Stomach (tissue), 9 donors: ENCODE measurements around the gene SH3BP4. TPM values are rescaled to one million over a fixed set of nuclear protein-coding genes. Genes with fewer than 3 reads are reported as not detected.

Experiments used
- DNase-seq, 2 donors: peaks; one replicate each; pipeline versions ENCODE4 v3.0.0 to v3.0.0-alpha.2; 2013 to 2019
- H3K27ac ChIP-seq, 5 donors: fragments of 200-600 bp in 4 of 5; sonication (generic) in 4 of 5; one replicate each; pipeline ENCODE4 v1.5.1; 2013 to 2019; ENCODE audit warnings: mild to moderate bottlenecking in 1 of 5, moderate library complexity in 1 of 5
- H3K27me3 ChIP-seq, 3 donors: fragments of 200-600 bp; sonication (generic); one replicate each; pipeline ENCODE4 v1.5.1; 2017 to 2019; ENCODE audit warnings: mixed run types in 1 of 3
- H3K36me3 ChIP-seq, 4 donors: fragments of 200-600 bp; sonication (generic); 1 replicate in 3 of 4; 2 replicates in 1 of 4; pipeline ENCODE4 v1.5.1; 2016 to 2019
- H3K4me1 ChIP-seq, 4 donors: fragments of 200-600 bp; sonication (generic); one replicate each; pipeline ENCODE4 v1.5.1; 2016 to 2019
- H3K4me3 ChIP-seq, 4 donors: fragments of 200-600 bp; sonication (generic) in 3 of 4; one replicate each; pipeline ENCODE4 v1.5.1; 2016 to 2019; ENCODE audit warnings: mild to moderate bottlenecking in 1 of 4
- H3K9me3 ChIP-seq, 4 donors: fragments of 200-600 bp; sonication (generic); one replicate each; pipeline ENCODE4 v1.5.1; 2016 to 2019
- EP300 ChIP-seq: sonication (generic); formaldehyde crosslinking; IDR thresholded peaks from one replicate; pipeline ENCODE4 v1.6.1; 2017; ENCODE audit warnings: antibody characterized with exemption
- POLR2A ChIP-seq, 4 donors: fragments of 450-650 bp; IDR thresholded peaks; one replicate each; pipeline ENCODE4 v1.6.1; 2016; ENCODE audit warnings: antibody characterized with exemption in 4 of 4, control low read depth in 2 of 4, mild to moderate bottlenecking in 1 of 4, moderate library complexity in 1 of 4
- POLR2AphosphoS5 ChIP-seq, 3 donors: sonication (generic); formaldehyde crosslinking; IDR thresholded peaks; one replicate each; pipeline ENCODE4 v1.6.1; 2016; ENCODE audit warnings: antibody characterized with exemption in 3 of 3
- WGBS, 5 donors: extraction: QIAGEN DNeasy Blood & Tissue Kit in 3 of 5; methylation state at CpG; one replicate each; pipeline versions ENCODE4 v1.1.5 to v1.1.7; 2013 to 2018; 5-methylcytosine and 5-hydroxymethylcytosine counted together
- intact Hi-C: fragments of 100-400 bp; cut with DNase I; formaldehyde crosslinking; loops from one replicate; pipeline ENCODE4 v1.15.1; 2023; ENCODE audit warnings: low total_unique reads
- polyA plus RNA-seq, 3 donors: library from polyadenylated mRNA; stranded (reverse); fragments of 200-250 nt; gene quantifications; one replicate each; pipeline ENCODE4 v1.2.3, GENCODE V29; 2013
- total RNA-seq, 5 donors: library from RNA; depleted of rRNA; stranded (reverse); fragments of >200 nt; gene quantifications; one replicate each; pipeline versions ENCODE4 v1.1.0 to v1.2.3, GENCODE V29; 2014 to 2016
- TF ChIP-seq, protein P1 (sequence below), 7 experiments: fragments of 450-650 bp in 4 of 7; fragments of 200-600 bp in 3 of 7; sonication (generic) in 3 of 7; IDR thresholded peaks; one replicate each; pipeline ENCODE4 v1.5.1; 2016 to 2019; ENCODE audit warnings: antibody characterized with exemption in 7 of 7, control low read depth in 2 of 7, mild to moderate bottlenecking in 1 of 7
- donor health status: healthy with polysubstance abuse.
- donor health status: Bipolar disorder and iron deficiency.
- donor health status: healthy.

Gene SH3BP4
- total and polyA plus RNA-seq, 8 donors, result 10.2 to 54.0 (median 18.8) TPM

DNA sequence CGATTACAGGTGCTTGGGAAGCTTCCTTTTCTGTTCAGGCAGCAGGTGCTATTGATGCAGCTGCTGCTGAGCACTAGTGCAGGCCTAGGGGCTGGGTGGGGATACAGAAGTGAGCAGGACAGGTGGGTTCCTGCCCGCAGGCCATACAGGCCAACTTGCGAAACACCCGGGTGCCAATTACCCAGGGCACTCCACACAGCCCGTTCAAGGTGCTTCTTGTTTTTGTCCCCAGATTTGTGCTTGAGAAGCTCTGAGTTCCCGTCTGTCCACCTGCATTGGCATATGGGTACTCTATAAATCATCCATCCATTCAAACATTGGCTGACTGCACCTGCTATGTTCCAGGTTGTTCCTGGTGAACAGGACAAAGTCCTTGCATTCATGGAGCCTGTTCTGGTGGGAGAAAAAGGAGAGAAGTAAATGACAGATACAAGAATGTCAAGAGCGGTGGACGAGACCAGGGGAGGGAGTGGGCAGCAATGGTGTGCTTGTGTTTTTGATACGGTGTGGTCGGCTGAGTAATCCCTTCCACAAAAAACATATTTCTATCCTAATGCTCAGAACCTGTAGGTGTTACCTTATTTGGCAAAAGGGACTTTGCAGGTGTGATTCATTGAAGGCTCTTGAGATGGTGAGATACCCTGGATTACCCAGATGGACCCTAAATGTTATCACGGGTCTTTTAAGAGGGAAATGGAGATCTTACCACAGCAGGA, 31.4 kb downstream of the SH3BP4 start:
- H3K4me3 ChIP-seq, result no peak overlapping the region

DNA sequence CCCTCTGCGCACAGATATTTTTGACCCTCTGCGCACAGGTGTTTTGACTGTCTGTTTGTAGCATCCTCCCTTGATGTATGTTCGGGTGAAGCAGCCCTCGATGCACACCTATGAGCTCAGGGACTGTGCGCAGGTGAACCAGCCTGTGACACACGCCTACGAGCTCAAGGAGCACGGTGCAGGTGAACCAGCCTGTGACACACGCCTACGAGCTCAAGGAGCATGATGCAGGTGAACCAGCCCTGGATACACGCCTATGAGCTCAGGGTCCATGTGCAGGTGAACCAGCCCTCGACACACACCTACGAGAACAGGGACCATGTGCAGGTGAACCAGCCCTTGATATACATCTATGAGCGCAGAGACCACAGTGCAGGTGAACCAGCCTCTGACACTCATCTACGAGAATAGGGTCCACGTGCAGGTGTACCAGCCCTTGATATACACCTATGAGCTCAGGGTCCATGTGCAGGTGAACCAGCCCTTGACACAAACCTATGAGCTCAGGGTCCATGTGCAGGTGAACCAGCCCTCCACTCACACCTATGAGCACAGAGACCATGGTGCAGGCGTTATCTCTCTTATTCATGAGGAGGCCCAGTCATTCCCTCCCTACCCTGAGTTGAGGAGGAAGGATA, 33.9 kb downstream of the SH3BP4 start:
- Histone ChIP-seq H3K9me3 (no peaks in the 10 kb centered on the region), H3K4me3 (no peak overlapping the region), H3K36me3 (no peaks in the 10 kb centered on the region), H3K4me1 (peaks cover 46 to 76% (median 67%) of the 10 kb centered on the region in 4 donors), H3K27ac (peak overlapping the region in 2 of 5 donors; percentile 40 to 52), H3K27me3 (no peaks in the 10 kb centered on the region)
- TF ChIP-seq, protein P1, sequence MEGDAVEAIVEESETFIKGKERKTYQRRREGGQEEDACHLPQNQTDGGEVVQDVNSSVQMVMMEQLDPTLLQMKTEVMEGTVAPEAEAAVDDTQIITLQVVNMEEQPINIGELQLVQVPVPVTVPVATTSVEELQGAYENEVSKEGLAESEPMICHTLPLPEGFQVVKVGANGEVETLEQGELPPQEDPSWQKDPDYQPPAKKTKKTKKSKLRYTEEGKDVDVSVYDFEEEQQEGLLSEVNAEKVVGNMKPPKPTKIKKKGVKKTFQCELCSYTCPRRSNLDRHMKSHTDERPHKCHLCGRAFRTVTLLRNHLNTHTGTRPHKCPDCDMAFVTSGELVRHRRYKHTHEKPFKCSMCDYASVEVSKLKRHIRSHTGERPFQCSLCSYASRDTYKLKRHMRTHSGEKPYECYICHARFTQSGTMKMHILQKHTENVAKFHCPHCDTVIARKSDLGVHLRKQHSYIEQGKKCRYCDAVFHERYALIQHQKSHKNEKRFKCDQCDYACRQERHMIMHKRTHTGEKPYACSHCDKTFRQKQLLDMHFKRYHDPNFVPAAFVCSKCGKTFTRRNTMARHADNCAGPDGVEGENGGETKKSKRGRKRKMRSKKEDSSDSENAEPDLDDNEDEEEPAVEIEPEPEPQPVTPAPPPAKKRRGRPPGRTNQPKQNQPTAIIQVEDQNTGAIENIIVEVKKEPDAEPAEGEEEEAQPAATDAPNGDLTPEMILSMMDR (IDR thresholded peaks at IDR 0.05), result no peak
- TF ChIP-seq EP300 (no peak), POLR2A (IDR thresholded peaks at IDR 0.05) (no peak), POLR2AphosphoS5 (IDR thresholded peaks at IDR 0.05) (no peak)
- DNase-seq, result no peak
- WGBS, 5 donors, result 81 to 93% (median 87%) methylated on average over 12 to 17 of the region's 17 CpGs
- intact Hi-C loops, result no loop called here

More for the DNA sequence above, 31.4 kb downstream of the SH3BP4 start:
- Histone ChIP-seq H3K9me3 (no peaks in the 10 kb centered on the region), H3K4me1 (peaks cover 61 to 81% (median 71%) of the 10 kb centered on the region in 4 donors), H3K27ac (peak overlapping the region; percentile 82 to 89 (median 86)), H3K36me3 (no peaks in the 10 kb centered on the region), H3K27me3 (no peaks in the 10 kb centered on the region)
- WGBS, 5 donors, result 37 to 51% (median 47%) methylated on average over 11 of the region's 11 CpGs
- no peak for TF ChIP-seq EP300
- TF ChIP-seq, protein P1 (IDR thresholded peaks at IDR 0.05), result no peak
- no peak for TF ChIP-seq POLR2A (IDR thresholded peaks at IDR 0.05)
- TF ChIP-seq POLR2AphosphoS5 (IDR thresholded peaks at IDR 0.05), result no peak
- DNase-seq, result no peak
- intact Hi-C loops, result no loop called here

DNA sequence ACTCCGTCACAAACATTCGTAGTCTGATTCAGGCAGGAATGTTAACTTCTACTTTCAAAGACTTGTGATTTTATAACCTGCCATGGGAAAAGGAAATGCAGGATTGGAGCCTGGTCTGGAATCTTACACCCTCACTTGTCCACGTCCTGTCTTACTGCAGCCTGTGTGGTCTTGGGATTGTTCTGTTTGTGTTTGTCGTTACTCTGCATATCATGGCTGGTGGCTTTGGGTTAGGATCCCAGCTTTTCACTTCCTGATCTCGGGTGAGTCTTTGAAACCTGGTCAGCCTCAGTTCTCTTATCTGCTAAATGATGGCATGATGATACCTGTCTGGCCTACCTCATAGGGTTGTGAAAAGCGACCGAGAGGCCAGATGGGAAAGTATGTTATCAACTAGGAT, 34.6 kb downstream of the SH3BP4 start:
- H3K27me3 ChIP-seq, result no peaks in the 10 kb centered on the region
- no peaks in the 10 kb centered on the region for H3K9me3 ChIP-seq
- H3K27ac ChIP-seq, result peak overlapping the region in 2 of 5 donors; percentile 40 to 52
- no peak overlapping the region for H3K4me3 ChIP-seq
- no peaks in the 10 kb centered on the region for H3K36me3 ChIP-seq
- peaks cover 42 to 72% (median 65%) of the 10 kb centered on the region in 4 donors for H3K4me1 ChIP-seq
- DNase-seq, result no peak
- intact Hi-C loops, result no loop called here
- TF ChIP-seq EP300 (no peak), POLR2A (IDR thresholded peaks at IDR 0.05) (no peak), POLR2AphosphoS5 (IDR thresholded peaks at IDR 0.05) (no peak)
- TF ChIP-seq, protein P1 (IDR thresholded peaks at IDR 0.05), result no peak
- WGBS, 5 donors, result 68 to 75% (median 72%) methylated on average over 7 of the region's 7 CpGs

DNA sequence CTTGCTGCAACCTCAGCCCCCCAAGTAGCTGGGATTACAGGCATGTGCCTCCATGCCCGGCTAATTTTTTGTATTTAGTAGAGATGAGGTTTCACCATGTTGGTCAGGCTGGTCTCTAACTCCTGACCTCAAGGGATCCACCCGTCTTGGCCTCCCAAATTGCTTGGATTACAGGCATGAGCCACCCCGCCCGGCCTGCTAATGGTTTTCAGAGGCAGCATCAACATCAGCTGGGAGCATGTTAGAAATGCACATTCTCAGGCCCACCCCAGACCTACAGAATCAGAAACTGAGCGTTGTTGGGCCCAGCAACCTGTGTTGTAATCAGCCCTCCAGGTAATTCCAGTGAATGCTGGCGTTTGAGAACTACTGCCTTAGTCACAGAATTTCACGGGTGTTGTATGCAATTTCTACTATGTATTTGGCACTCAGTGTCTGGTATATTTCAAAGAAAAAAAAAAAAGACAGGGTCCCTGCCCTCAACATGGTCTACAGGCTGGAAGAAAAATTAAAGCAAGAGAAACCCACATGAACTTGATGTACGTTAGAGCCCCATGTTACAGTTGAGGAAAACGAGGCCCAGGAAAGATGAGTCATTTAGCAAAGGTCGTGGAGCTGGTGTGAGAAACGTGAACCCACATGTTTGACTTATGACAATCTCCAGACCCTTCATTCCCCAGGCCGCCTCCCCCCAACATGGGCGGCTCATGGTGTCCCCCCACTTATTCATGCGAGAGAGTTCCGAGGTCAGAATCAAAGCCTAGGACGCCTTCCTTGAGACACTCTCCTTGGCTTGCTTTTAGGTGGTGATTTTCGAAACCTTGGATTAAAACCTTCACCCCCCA, 35.3 kb downstream of the SH3BP4 start:
- Histone ChIP-seq H3K4me3 (no peak overlapping the region), H3K36me3 (no peaks in the 10 kb centered on the region), H3K27ac (peak overlapping the region in 2 of 5 donors; percentile 84 to 86), H3K27me3 (no peaks in the 10 kb centered on the region), H3K9me3 (no peaks in the 10 kb centered on the region), H3K4me1 (peaks cover 35 to 73% (median 63%) of the 10 kb centered on the region in 4 donors)
- no peak for DNase-seq
- WGBS, 5 donors, result 87 to 93% (median 90%) methylated on average over 17 of the region's 17 CpGs
- TF ChIP-seq POLR2A (IDR thresholded peaks at IDR 0.05) (no peak), EP300 (no peak), POLR2AphosphoS5 (IDR thresholded peaks at IDR 0.05) (no peak)
- TF ChIP-seq, protein P1 (IDR thresholded peaks at IDR 0.05), result no peak
- intact Hi-C loops, result no loop called here
